ENCODE data around the gene C9. TPM values are rescaled to one million over a fixed set of nuclear protein-coding genes. Genes with fewer than 3 reads are reported as not detected.
A peak's percentile ranks its signal among the peaks of the same experiment; 100 is the strongest.

The C9 gene
- total and polyA plus RNA-seq, 8 donors = 0.58 TPM; not detected in 7

DNA sequence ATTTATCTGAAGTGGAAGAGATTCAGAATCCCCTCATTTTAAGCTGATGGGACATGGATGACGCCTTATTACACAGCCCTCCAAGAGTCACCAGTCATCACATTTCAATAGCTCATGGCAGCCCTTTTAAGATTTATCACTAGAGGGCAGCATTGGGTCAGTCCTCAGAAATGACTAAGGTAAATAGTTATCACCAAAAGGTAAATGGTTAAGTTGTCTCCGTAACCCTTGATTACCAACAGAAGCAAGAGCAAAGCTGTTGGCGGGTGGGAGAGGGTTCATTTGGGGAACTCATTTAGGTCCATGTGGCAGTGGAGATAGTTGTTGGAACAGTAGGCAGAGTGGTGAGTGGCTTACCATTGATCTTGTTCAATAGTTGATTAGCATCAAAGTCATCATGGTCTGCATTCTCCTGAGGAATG, 12.0 kb upstream of the C9 start:
- H3K4me3 ChIP-seq = no peak overlapping the region
- TF ChIP-seq, protein P1, sequence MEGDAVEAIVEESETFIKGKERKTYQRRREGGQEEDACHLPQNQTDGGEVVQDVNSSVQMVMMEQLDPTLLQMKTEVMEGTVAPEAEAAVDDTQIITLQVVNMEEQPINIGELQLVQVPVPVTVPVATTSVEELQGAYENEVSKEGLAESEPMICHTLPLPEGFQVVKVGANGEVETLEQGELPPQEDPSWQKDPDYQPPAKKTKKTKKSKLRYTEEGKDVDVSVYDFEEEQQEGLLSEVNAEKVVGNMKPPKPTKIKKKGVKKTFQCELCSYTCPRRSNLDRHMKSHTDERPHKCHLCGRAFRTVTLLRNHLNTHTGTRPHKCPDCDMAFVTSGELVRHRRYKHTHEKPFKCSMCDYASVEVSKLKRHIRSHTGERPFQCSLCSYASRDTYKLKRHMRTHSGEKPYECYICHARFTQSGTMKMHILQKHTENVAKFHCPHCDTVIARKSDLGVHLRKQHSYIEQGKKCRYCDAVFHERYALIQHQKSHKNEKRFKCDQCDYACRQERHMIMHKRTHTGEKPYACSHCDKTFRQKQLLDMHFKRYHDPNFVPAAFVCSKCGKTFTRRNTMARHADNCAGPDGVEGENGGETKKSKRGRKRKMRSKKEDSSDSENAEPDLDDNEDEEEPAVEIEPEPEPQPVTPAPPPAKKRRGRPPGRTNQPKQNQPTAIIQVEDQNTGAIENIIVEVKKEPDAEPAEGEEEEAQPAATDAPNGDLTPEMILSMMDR (IDR thresholded peaks at IDR 0.05) = peak; percentile 65 to 70
- no peaks in the 10 kb centered on the region for H3K4me1 ChIP-seq
- no peak overlapping the region for H3K27ac ChIP-seq
- H3K27me3 ChIP-seq = no peaks in the 10 kb centered on the region
- no peaks in the 10 kb centered on the region for H3K9me3 ChIP-seq
- intact Hi-C loops (cut with DNase I) = loop anchor here in 1 of 2 donors (5.0 kb wide), 1 partner anchor 171 kb away; no protein-coding TSS in a partner anchor
- H3K36me3 ChIP-seq = peaks cover 0 to 85% of the 10 kb centered on the region in 2 donors
- DNase-seq = peak in 1 of 4 donors; percentile 47
- ATAC-seq = peak; percentile 75

DNA sequence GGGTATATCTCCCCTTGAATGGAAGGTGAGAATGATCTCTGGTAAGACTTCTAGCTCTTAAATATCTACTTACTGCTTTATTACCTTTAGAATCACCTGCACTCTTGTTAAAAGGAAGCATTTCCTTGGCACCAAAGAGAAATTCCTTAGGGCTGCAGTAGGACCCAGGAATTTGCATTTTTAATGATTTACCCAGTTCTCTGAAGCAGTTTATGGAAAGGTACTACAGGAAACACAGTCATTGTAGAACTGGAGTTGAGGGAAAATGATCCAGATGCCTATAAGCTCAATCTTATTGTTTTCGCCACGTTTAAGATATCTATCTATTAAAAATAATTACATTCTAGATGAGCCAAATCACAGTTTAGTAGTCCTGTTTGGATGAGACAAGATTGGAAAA, 9.5 kb upstream of the C9 start:
- ATAC-seq = peak; percentile 40

DNA sequence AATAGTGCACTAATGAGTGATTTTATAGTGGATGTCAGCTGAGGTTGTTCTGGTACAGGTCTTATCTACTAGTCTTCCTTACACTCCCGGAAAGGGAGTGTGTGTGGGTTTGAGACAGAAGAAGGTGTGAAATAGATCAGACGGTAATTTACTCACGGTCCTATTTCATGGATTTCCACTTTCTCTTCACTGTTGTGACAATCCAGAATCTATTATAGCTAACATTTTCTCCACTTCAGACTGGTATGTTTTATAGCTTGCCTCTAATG, 7.0 kb upstream of the C9 start:
- H3K4me1 ChIP-seq = no peaks in the 10 kb centered on the region
- no peak overlapping the region for H3K27ac ChIP-seq
- DNase-seq = no peak
- peaks cover 0 to 51% of the 10 kb centered on the region in 2 donors for H3K36me3 ChIP-seq
- no peak overlapping the region for H3K4me3 ChIP-seq
- TF ChIP-seq, protein P1 (IDR thresholded peaks at IDR 0.05) = no peak
- no peaks in the 10 kb centered on the region for H3K27me3 ChIP-seq
- intact Hi-C loops (cut with DNase I) = no loop called here
- H3K9me3 ChIP-seq = no peaks in the 10 kb centered on the region
- ATAC-seq = no peak

More for the DNA sequence above, 9.5 kb upstream of the C9 start:
- Histone ChIP-seq H3K27me3 (no peaks in the 10 kb centered on the region), H3K36me3 (peaks cover 0 to 72% of the 10 kb centered on the region in 2 donors), H3K4me3 (no peak overlapping the region), H3K9me3 (no peaks in the 10 kb centered on the region), H3K27ac (no peak overlapping the region), H3K4me1 (no peaks in the 10 kb centered on the region)
- TF ChIP-seq, protein P1 (IDR thresholded peaks at IDR 0.05) = no peak
- intact Hi-C loops (cut with DNase I) = no loop called here
- DNase-seq = no peak

DNA sequence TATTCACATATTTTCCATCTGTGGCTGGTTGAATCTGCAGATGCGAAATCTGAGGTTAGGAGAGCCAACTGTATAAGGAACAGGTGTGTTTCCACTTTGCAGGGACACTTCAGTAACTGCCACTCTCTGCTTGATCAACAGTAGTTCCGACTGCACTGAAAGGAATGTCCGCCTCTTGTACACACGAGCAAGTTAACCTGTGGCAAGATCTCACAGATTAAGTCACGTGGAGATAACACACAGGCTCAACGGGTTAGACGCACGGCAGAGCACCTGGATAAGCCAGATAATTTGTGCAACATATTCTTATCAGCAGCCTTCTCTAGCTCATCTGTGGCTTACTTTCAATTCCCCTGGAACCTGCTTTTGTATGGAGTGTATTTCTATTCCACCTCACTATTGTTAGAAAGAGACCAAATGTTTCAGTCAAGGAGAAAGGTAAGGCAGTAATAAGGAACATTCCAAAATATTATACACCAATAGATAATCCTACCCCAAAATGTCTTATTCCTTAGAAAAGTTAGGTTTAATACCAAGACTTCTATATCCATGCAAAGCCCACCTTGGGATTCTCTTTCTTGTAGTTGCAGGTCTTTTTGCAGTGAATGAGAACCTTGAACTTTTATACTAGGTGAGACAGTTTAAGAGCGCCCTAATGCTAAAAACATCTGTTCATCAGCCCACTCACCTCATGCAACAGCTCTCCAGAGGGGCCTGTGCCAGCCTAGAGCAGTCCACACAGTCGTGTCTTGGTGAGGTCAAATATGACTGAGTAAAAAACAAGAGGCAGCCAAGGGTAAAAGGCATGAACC, 6.5 kb upstream of the C9 start:
- ATAC-seq = peak; percentile 88
- TF ChIP-seq, protein P1 (IDR thresholded peaks at IDR 0.05) = no peak
- no peak overlapping the region for H3K27ac ChIP-seq
- intact Hi-C loops (cut with DNase I) = no loop called here
- no peak overlapping the region for H3K4me3 ChIP-seq
- peak in 1 of 4 donors; percentile 54 for DNase-seq
- H3K9me3 ChIP-seq = no peaks in the 10 kb centered on the region
- no peaks in the 10 kb centered on the region for H3K4me1 ChIP-seq
- H3K27me3 ChIP-seq = no peaks in the 10 kb centered on the region
- peaks cover 0 to 50% of the 10 kb centered on the region in 2 donors for H3K36me3 ChIP-seq

DNA sequence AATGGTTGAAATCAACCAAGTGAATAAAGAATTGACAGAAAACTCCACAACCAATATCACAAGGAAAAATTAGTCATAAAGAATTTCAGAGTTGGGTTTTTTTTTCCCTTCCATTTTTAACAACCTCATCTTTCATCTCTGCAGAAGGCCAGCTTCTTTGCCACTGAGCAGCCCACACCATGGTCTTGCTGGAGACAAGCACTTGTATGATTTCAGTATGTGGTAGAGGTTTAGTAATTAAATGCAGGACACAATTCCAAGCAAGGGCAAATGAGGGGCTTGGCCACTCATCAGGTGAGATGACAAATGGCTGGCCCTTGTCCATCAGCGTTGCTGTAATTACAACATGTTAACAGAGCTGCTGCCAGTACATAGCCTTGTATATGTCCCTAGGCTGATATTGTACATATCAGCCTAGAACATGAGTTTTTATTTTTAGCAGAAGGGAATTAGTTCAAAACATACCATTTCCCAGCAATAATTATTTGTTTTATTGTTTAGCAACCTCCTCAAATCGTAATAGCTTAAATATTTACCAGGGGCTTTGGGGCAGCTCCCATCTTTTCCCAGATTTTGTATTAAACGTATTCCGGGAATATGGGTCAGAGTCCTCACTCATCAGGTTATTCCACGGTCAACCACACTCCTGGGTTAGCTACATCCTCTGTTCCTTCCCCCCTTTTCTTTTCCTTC, 5.0 kb upstream of the C9 start:
- Histone ChIP-seq H3K4me3 (no peak overlapping the region), H3K27ac (no peak overlapping the region), H3K36me3 (peaks cover 0 to 35% of the 10 kb centered on the region in 2 donors), H3K9me3 (no peaks in the 10 kb centered on the region), H3K27me3 (no peaks in the 10 kb centered on the region), H3K4me1 (no peaks in the 10 kb centered on the region)
- intact Hi-C loops (cut with DNase I) = no loop called here
- DNase-seq (no peak), ATAC-seq (no peak)
- TF ChIP-seq, protein P1 (IDR thresholded peaks at IDR 0.05) = no peak

Data from left lung (tissue), 10 donors.